ENCODE data around the gene MLLT10.

MLLT10 gene

GRCh38 chr10:21720090-21720489 lies 186.1 kb downstream of the MLLT10 start:
- no peak for TF ChIP-seq CTCF (IDR thresholded peaks at IDR 0.05)

- TF ChIP-seq CTCF (IDR thresholded peaks at IDR 0.05): no peak
Measured at GRCh38 chr10:21721000-21721665, 187.1 kb downstream of the MLLT10 start.

GRCh38 chr10:21722209-21722608 lies 188.2 kb downstream of the MLLT10 start:
- TF ChIP-seq CTCF (IDR thresholded peaks at IDR 0.05): no peak

- no peak for TF ChIP-seq CTCF (IDR thresholded peaks at IDR 0.05)
Measured at GRCh38 chr10:21724020-21724589, 190.1 kb downstream of the MLLT10 start.

GRCh38 chr10:21724687-21725367 lies 190.8 kb downstream of the MLLT10 start:
- TF ChIP-seq CTCF (IDR thresholded peaks at IDR 0.05): no peak

GRCh38 chr10:21726601-21727225 lies 192.7 kb downstream of the MLLT10 start:
- no peak for TF ChIP-seq CTCF (IDR thresholded peaks at IDR 0.05)

GRCh38 chr10:21727452-21728168 lies 193.6 kb downstream of the MLLT10 start:
- no peak for TF ChIP-seq CTCF (IDR thresholded peaks at IDR 0.05)

Measured in LNCAP (cell line).